Fibroblast of lung (primary cell): ENCODE data around the gene PPFIA2.

Experiments used
- EZH2 ChIP-seq: IDR thresholded peaks from 2 replicates; pipeline ENCODE4 v1.5.1; 2012; ENCODE audit warnings: low read length, control low read depth, mild to moderate bottlenecking; ENCODE audit errors: missing control alignments
- TF ChIP-seq, protein P1 (sequence below), 2 donors: IDR thresholded peaks in 1 of 2; conservative IDR thresholded peaks in 1 of 2; 1 replicate in 1 of 2; 2 replicates in 1 of 2; pipeline ENCODE4 v1.5.1; 2011 to 2012; ENCODE audit warnings: low read length in 2 of 2, control low read depth in 1 of 2, inconsistent platforms in 1 of 2, low read depth in 1 of 2, mild to moderate bottlenecking in 1 of 2

DNA sequence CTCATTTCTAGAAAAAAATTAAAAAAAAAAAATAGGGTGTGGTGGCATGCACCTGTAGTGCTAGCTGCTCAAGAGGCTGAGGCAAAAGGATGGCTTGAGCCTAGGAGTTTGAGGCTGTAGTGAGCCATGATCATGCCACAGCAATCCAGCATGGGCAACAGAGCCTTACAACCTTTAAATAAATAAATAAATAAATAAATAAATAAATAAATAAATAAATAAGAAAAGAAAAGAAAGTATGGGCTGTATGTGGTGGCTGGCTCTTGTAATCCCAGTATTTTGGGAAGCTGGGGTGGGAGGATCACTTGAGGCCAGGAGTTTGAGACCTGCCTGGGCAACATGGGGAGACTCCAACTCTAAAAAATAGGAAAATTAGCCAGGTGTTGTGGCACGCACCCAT, 373.0 kb downstream of the PPFIA2 start:
- TF ChIP-seq, protein P1, sequence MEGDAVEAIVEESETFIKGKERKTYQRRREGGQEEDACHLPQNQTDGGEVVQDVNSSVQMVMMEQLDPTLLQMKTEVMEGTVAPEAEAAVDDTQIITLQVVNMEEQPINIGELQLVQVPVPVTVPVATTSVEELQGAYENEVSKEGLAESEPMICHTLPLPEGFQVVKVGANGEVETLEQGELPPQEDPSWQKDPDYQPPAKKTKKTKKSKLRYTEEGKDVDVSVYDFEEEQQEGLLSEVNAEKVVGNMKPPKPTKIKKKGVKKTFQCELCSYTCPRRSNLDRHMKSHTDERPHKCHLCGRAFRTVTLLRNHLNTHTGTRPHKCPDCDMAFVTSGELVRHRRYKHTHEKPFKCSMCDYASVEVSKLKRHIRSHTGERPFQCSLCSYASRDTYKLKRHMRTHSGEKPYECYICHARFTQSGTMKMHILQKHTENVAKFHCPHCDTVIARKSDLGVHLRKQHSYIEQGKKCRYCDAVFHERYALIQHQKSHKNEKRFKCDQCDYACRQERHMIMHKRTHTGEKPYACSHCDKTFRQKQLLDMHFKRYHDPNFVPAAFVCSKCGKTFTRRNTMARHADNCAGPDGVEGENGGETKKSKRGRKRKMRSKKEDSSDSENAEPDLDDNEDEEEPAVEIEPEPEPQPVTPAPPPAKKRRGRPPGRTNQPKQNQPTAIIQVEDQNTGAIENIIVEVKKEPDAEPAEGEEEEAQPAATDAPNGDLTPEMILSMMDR (conservative IDR thresholded peaks at IDR 0.05 in 1 of 2, IDR thresholded peaks at IDR 0.05 in 1 of 2; ENCODE audit: low read depth in 1 of 2, low read length in 2 of 2) = no peak
- no peak for TF ChIP-seq EZH2
